Measurements from ENCODE around the gene PCSK7.

The PCSK7 gene

GRCh38 chr11:117160826-117161225, 71.0 kb downstream of the PCSK7 start:
- peaks cover 44% of the 10 kb centered on the region for H4K20me1 ChIP-seq (ENCODE audit: insufficient read depth, low read length)
- no peak for TF ChIP-seq CTCF (IDR thresholded peaks at IDR 0.05; ENCODE audit: borderline replicate concordance, extremely low read depth, low read length, poor library complexity, severe bottlenecking)
- TF ChIP-seq EZH2 (IDR thresholded peaks at IDR 0.05; ENCODE audit: borderline replicate concordance, low read depth, low read length, severe bottlenecking), result no peak

GRCh38 chr11:117159892-117160291, 72.0 kb downstream of the PCSK7 start:
- no peak for TF ChIP-seq CTCF (IDR thresholded peaks at IDR 0.05; ENCODE audit: borderline replicate concordance, extremely low read depth, low read length, poor library complexity, severe bottlenecking)
- TF ChIP-seq EZH2 (IDR thresholded peaks at IDR 0.05; ENCODE audit: borderline replicate concordance, low read depth, low read length, severe bottlenecking), result no peak
- Histone ChIP-seq H4K20me1 (ENCODE audit: insufficient read depth, low read length) (peaks cover 50% of the 10 kb centered on the region), H2AFZ (ENCODE audit: low read depth, low read length) (no peak overlapping the region), H3K27me3 (ENCODE audit: insufficient read depth, low read length, poor library complexity) (no peaks in the 10 kb centered on the region), H3K36me3 (ENCODE audit: insufficient read depth, low read length) (peaks cover 87% of the 10 kb centered on the region), H3K9ac (ENCODE audit: low read depth, low read length) (no peak overlapping the region), H3K79me2 (ENCODE audit: insufficient read depth, low read length) (peaks cover 74% of the 10 kb centered on the region), H3K4me2 (ENCODE audit: insufficient read depth, low read length) (no peak overlapping the region), H3K4me1 (ENCODE audit: insufficient read depth, low read length) (no peaks in the 10 kb centered on the region), H3K4me3 (ENCODE audit: low read depth in 1 of 2, low read length in 2 of 2) (no peak overlapping the region), H3K27ac (ENCODE audit: low read length) (no peak overlapping the region), H3K9me3 (ENCODE audit: insufficient read depth, low read length, severe bottlenecking) (no peaks in the 10 kb centered on the region)
- DNase-seq (no peak), ATAC-seq (ENCODE audit: insufficient read depth, low read depth) (no peak)

More at GRCh38 chr11:117160826-117161225, 71.0 kb downstream of the PCSK7 start:
- no peak overlapping the region for H2AFZ ChIP-seq (ENCODE audit: low read depth, low read length)
- no peak overlapping the region for H3K4me3 ChIP-seq (ENCODE audit: low read depth in 1 of 2, low read length in 2 of 2)
- H3K36me3 ChIP-seq (ENCODE audit: insufficient read depth, low read length), result peaks cover 86% of the 10 kb centered on the region
- H3K9me3 ChIP-seq (ENCODE audit: insufficient read depth, low read length, severe bottlenecking), result no peaks in the 10 kb centered on the region
- peaks cover 65% of the 10 kb centered on the region for H3K79me2 ChIP-seq (ENCODE audit: insufficient read depth, low read length)
- no peak overlapping the region for H3K4me2 ChIP-seq (ENCODE audit: insufficient read depth, low read length)
- DNase-seq, result no peak
- no peak for ATAC-seq (ENCODE audit: insufficient read depth, low read depth)
- H3K4me1 ChIP-seq (ENCODE audit: insufficient read depth, low read length), result no peaks in the 10 kb centered on the region
- no peak overlapping the region for H3K9ac ChIP-seq (ENCODE audit: low read depth, low read length)
- H3K27ac ChIP-seq (ENCODE audit: low read length), result no peak overlapping the region
- no peaks in the 10 kb centered on the region for H3K27me3 ChIP-seq (ENCODE audit: insufficient read depth, low read length, poor library complexity)

- H3K9me3 ChIP-seq (ENCODE audit: insufficient read depth, low read length, severe bottlenecking), result no peaks in the 10 kb centered on the region
- ATAC-seq (ENCODE audit: insufficient read depth, low read depth) (no peak), DNase-seq (no peak)
- no peaks in the 10 kb centered on the region for H3K4me1 ChIP-seq (ENCODE audit: insufficient read depth, low read length)
- H3K27ac ChIP-seq (ENCODE audit: low read length), result no peak overlapping the region
- peaks cover 71% of the 10 kb centered on the region for H4K20me1 ChIP-seq (ENCODE audit: insufficient read depth, low read length)
- H3K27me3 ChIP-seq (ENCODE audit: insufficient read depth, low read length, poor library complexity), result no peaks in the 10 kb centered on the region
- H3K79me2 ChIP-seq (ENCODE audit: insufficient read depth, low read length), result peaks cover 96% of the 10 kb centered on the region
- H3K4me3 ChIP-seq (ENCODE audit: low read depth in 1 of 2, low read length in 2 of 2), result no peak overlapping the region
- H2AFZ ChIP-seq (ENCODE audit: low read depth, low read length), result no peak overlapping the region
- no peak overlapping the region for H3K4me2 ChIP-seq (ENCODE audit: insufficient read depth, low read length)
- H3K36me3 ChIP-seq (ENCODE audit: insufficient read depth, low read length), result peaks cover 88% of the 10 kb centered on the region
- no peak overlapping the region for H3K9ac ChIP-seq (ENCODE audit: low read depth, low read length)
- TF ChIP-seq EZH2 (IDR thresholded peaks at IDR 0.05; ENCODE audit: borderline replicate concordance, low read depth, low read length, severe bottlenecking), result no peak
- no peak for TF ChIP-seq CTCF (IDR thresholded peaks at IDR 0.05; ENCODE audit: borderline replicate concordance, extremely low read depth, low read length, poor library complexity, severe bottlenecking)
Observed at GRCh38 chr11:117157507-117157906, 74.4 kb downstream of the PCSK7 start.

- H4K20me1 ChIP-seq (ENCODE audit: insufficient read depth, low read length), result peaks cover 80% of the 10 kb centered on the region
- no peak overlapping the region for H2AFZ ChIP-seq (ENCODE audit: low read depth, low read length)
- H3K27ac ChIP-seq (ENCODE audit: low read length), result no peak overlapping the region
- H3K27me3 ChIP-seq (ENCODE audit: insufficient read depth, low read length, poor library complexity), result no peaks in the 10 kb centered on the region
- no peak for TF ChIP-seq EZH2 (IDR thresholded peaks at IDR 0.05; ENCODE audit: borderline replicate concordance, low read depth, low read length, severe bottlenecking)
- TF ChIP-seq CTCF (IDR thresholded peaks at IDR 0.05; ENCODE audit: borderline replicate concordance, extremely low read depth, low read length, poor library complexity, severe bottlenecking), result no peak
- H3K4me2 ChIP-seq (ENCODE audit: insufficient read depth, low read length), result no peak overlapping the region
- peaks cover 68% of the 10 kb centered on the region for H3K36me3 ChIP-seq (ENCODE audit: insufficient read depth, low read length)
- H3K9me3 ChIP-seq (ENCODE audit: insufficient read depth, low read length, severe bottlenecking), result no peaks in the 10 kb centered on the region
- H3K4me1 ChIP-seq (ENCODE audit: insufficient read depth, low read length), result no peaks in the 10 kb centered on the region
- no peak overlapping the region for H3K9ac ChIP-seq (ENCODE audit: low read depth, low read length)
- ATAC-seq (ENCODE audit: insufficient read depth, low read depth) (no peak), DNase-seq (no peak)
- H3K4me3 ChIP-seq (ENCODE audit: low read depth in 1 of 2, low read length in 2 of 2), result no peak overlapping the region
- peaks cover 98% of the 10 kb centered on the region for H3K79me2 ChIP-seq (ENCODE audit: insufficient read depth, low read length)
Observed at GRCh38 chr11:117154468-117154867, 77.4 kb downstream of the PCSK7 start.

All from DND-41 (cell line).